PC-9 (cell line): ENCODE measurements around the gene ERCC1. TPM values are rescaled to one million over a fixed set of nuclear protein-coding genes. Genes with fewer than 3 reads are reported as not detected.

Experiments used
- BruUV-seq: library from RNA; stranded (reverse); fragments of 400-500 nt; replicated peaks from 2 replicates; lab custom pipeline; 2021; lab: Mats Ljungman, UMichigan
- CTCF ChIA-PET: fragments of 300-600 bp; sonication (Branson Sonifier 250); formaldehyde crosslinking; loops from one replicate; lab custom pipeline; 2022; ENCODE audit warnings: antibody characterized with exemption; lab: Charles Lee
- POLR2A ChIA-PET: fragments of 300-600 bp; sonication (Branson Sonifier 250); formaldehyde crosslinking; loops from one replicate; lab custom pipeline; 2022; ENCODE audit warnings: antibody characterized with exemption; ENCODE audit not compliant: unreplicated experiment; lab: Charles Lee
- DNase-seq, 2 experiments: peaks; one replicate each; pipeline versions ENCODE4 v3.0.0 to v3.0.0-alpha.2; 2015 to 2022; ENCODE audit warnings: mixed read lengths in 1 of 2
- H2AFZ ChIP-seq: fragments of 200-600 bp; sonication (generic); 2 replicates; pipeline ENCODE4 v1.8.1; 2017; ENCODE audit warnings: antibody characterized with exemption
- H3F3A ChIP-seq: fragments of 200-600 bp; sonication (generic); 2 replicates; pipeline ENCODE4 v1.8.1; 2017; ENCODE audit warnings: antibody characterized with exemption, mild to moderate bottlenecking, low read depth; ENCODE audit not compliant: insufficient read depth
- H3K27ac ChIP-seq: fragments of 200-600 bp; sonication (generic); 2 replicates; pipeline ENCODE4 v1.6.1; 2016; ENCODE audit warnings: mixed run types
- H3K27me3 ChIP-seq: fragments of 200-600 bp; sonication (generic); 2 replicates; pipeline ENCODE4 v1.6.1; 2016; ENCODE audit warnings: low read depth, mixed run types; ENCODE audit not compliant: insufficient read depth
- H3K36me3 ChIP-seq: fragments of 200-600 bp; sonication (generic); 2 replicates; pipeline ENCODE4 v1.6.1; 2016; ENCODE audit warnings: low read depth, mixed run types
- H3K4me1 ChIP-seq: fragments of 200-600 bp; sonication (generic); replicated peaks from 2 replicates; pipeline ENCODE4 v1.6.1; 2016; ENCODE audit warnings: mixed run types; ENCODE audit not compliant: insufficient read depth
- H3K4me2 ChIP-seq: fragments of 200-600 bp; sonication (generic); 2 replicates; pipeline ENCODE4 v1.6.1; 2017; ENCODE audit warnings: mixed run types
- H3K4me3 ChIP-seq: fragments of 200-600 bp; sonication (generic); 2 replicates; pipeline ENCODE4 v1.6.1; 2016; ENCODE audit warnings: mixed run types
- H3K79me2 ChIP-seq: fragments of 200-600 bp; sonication (generic); 2 replicates; pipeline ENCODE4 v1.6.1; 2017; ENCODE audit warnings: low read depth, mixed run types
- H3K9me2 ChIP-seq: fragments of 200-600 bp; sonication (generic); 2 replicates; pipeline ENCODE4 v1.8.1; 2017; ENCODE audit warnings: mild to moderate bottlenecking; ENCODE audit not compliant: insufficient read depth
- H3K9me3 ChIP-seq: fragments of 200-600 bp; sonication (generic); 2 replicates; pipeline ENCODE4 v1.8.1; 2016; ENCODE audit warnings: low read depth; ENCODE audit not compliant: insufficient read depth
- H4K20me1 ChIP-seq: fragments of 200-600 bp; sonication (generic); 2 replicates; pipeline ENCODE4 v1.8.1; 2017; ENCODE audit not compliant: insufficient read depth
- EZH2 ChIP-seq: fragments of 200-600 bp; sonication (generic); IDR thresholded peaks from 2 replicates; pipeline ENCODE4 v1.8.0; 2017; ENCODE audit warnings: antibody characterized with exemption, low read depth
- intact Hi-C: fragments of 100-400 bp; cut with micrococcal nuclease; formaldehyde crosslinking; loops from one replicate; pipeline ENCODE4 v1.10.0; 2022; ENCODE audit not compliant: unreplicated experiment
- total RNA-seq: library from RNA; stranded (reverse); gene quantifications from 2 replicates; pipeline ENCODE4 v1.2.3, GENCODE V29; 2021
- TF ChIP-seq, protein P1 (sequence below): fragments of 200-600 bp; sonication (generic); conservative IDR thresholded peaks from 2 replicates; pipeline ENCODE4 v1.6.1; 2017; ENCODE audit warnings: mixed run types, antibody characterized with exemption, mild to moderate bottlenecking, moderate library complexity

ERCC1 gene
- total RNA-seq, 1 experiment from 2014 or later: 102 TPM

DNA sequence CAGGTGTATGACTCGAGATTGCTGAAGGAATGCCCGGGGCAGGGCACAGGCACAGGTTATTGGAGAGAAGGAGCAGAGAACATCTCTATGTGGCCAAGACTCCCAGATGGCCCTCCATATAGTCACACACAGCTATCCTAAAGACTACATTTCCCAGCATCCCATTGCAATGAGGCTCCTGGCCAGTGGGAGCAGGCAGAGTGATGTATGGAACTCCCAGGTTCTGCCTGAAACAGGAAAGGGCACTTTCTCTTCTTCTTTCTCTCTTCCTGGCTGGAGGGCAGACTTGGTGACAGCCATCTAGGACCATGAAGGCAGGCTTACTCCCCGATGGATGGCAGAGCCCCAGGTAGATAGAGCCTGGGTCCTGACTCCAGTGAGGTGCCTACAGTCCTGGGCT lies 32.4 kb downstream of the ERCC1 start:
- H3K9me3 ChIP-seq: no peaks in the 10 kb centered on the region
- H3K27ac ChIP-seq: no peak overlapping the region
- H3K4me3 ChIP-seq: no peak overlapping the region
- H4K20me1 ChIP-seq: no peaks in the 10 kb centered on the region; the same call in 1 of the 2 replicates
- ChIA-PET POLR2A (interaction anchor here (0.5 kb wide), 1 partner anchor 214 kb away, joined by 7 read pairs; no protein-coding TSS in a partner anchor), CTCF (no interaction called here)
- H2AFZ ChIP-seq: no peak overlapping the region
- H3K27me3 ChIP-seq: no peaks in the 10 kb centered on the region
- peaks cover 46% of the 10 kb centered on the region; the same call in 1 of the 2 replicates for H3F3A ChIP-seq
- no peaks in the 10 kb centered on the region for H3K79me2 ChIP-seq
- no peak for TF ChIP-seq EZH2
- TF ChIP-seq, protein P1, sequence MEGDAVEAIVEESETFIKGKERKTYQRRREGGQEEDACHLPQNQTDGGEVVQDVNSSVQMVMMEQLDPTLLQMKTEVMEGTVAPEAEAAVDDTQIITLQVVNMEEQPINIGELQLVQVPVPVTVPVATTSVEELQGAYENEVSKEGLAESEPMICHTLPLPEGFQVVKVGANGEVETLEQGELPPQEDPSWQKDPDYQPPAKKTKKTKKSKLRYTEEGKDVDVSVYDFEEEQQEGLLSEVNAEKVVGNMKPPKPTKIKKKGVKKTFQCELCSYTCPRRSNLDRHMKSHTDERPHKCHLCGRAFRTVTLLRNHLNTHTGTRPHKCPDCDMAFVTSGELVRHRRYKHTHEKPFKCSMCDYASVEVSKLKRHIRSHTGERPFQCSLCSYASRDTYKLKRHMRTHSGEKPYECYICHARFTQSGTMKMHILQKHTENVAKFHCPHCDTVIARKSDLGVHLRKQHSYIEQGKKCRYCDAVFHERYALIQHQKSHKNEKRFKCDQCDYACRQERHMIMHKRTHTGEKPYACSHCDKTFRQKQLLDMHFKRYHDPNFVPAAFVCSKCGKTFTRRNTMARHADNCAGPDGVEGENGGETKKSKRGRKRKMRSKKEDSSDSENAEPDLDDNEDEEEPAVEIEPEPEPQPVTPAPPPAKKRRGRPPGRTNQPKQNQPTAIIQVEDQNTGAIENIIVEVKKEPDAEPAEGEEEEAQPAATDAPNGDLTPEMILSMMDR: no peak
- DNase-seq: no peak
- intact Hi-C loops: no loop called here
- H3K4me1 ChIP-seq: no peaks in the 10 kb centered on the region
- peaks cover 5% of the 10 kb centered on the region; the same call in 1 of the 2 replicates for H3K36me3 ChIP-seq
- H3K9me2 ChIP-seq: no peaks in the 10 kb centered on the region
- no TSS peak for BruUV-seq
- H3K4me2 ChIP-seq: no peak overlapping the region

GRCh38 chr19:45385392-45386221 lies 38.1 kb downstream of the ERCC1 start:
- H4K20me1 ChIP-seq: no peaks in the 10 kb centered on the region; the same call in 1 of the 2 replicates
- no peak for TF ChIP-seq EZH2
- no TSS peak for BruUV-seq
- ChIA-PET POLR2A (no interaction called here), CTCF (no interaction called here)
- no peaks in the 10 kb centered on the region for H3K27me3 ChIP-seq
- no peaks in the 10 kb centered on the region for H3K4me1 ChIP-seq
- H3K36me3 ChIP-seq: no peaks in the 10 kb centered on the region
- DNase-seq: no peak
- no peaks in the 10 kb centered on the region for H3K9me3 ChIP-seq
- H3F3A ChIP-seq: peaks cover 34% of the 10 kb centered on the region; the same call in 1 of the 2 replicates
- H3K27ac ChIP-seq: no peak overlapping the region
- H3K9me2 ChIP-seq: no peaks in the 10 kb centered on the region
- no peak overlapping the region for H3K4me3 ChIP-seq
- H3K79me2 ChIP-seq: no peaks in the 10 kb centered on the region
- H3K4me2 ChIP-seq: no peak overlapping the region
- no peak overlapping the region for H2AFZ ChIP-seq
- intact Hi-C loops: no loop called here

- Histone ChIP-seq H3K9me3 (no peaks in the 10 kb centered on the region), H3K9me2 (no peaks in the 10 kb centered on the region), H3K27me3 (no peaks in the 10 kb centered on the region), H3K4me2 (no peak overlapping the region), H4K20me1 (no peaks in the 10 kb centered on the region), H3K4me1 (peaks cover under 1% of the 10 kb centered on the region; the same call in 1 of the 2 replicates), H3K27ac (no peak overlapping the region), H3F3A (peaks cover 33% of the 10 kb centered on the region; the same call in 1 of the 2 replicates), H3K79me2 (no peaks in the 10 kb centered on the region), H3K4me3 (no peak overlapping the region), H2AFZ (no peak overlapping the region), H3K36me3 (no peaks in the 10 kb centered on the region)
- BruUV-seq: no TSS peak
- intact Hi-C loops: no loop called here
- no peak for DNase-seq
- ChIA-PET CTCF (no interaction called here), POLR2A (no interaction called here)
- TF ChIP-seq EZH2: no peak
- TF ChIP-seq, protein P1: no peak
Measured at GRCh38 chr19:45382426-45382825, 41.3 kb downstream of the ERCC1 start.
